ENCODE results near the gene ZNF106. TPM values are rescaled to one million over a fixed set of nuclear protein-coding genes. Genes with fewer than 3 reads are reported as not detected.
A peak's percentile ranks its signal among the peaks of the same experiment; 100 is the strongest.

ZNF106 gene
- total and polyA plus RNA-seq, 2 experiments from 2014 or later = 30.1 to 44.5 TPM

GRCh38 chr15:42523331-42523730, 32.4 kb upstream of the ZNF106 start:
- H3K9me2 ChIP-seq (replicated peaks; ENCODE audit: insufficient read depth) = no peaks in the 10 kb centered on the region
- H2AFZ ChIP-seq = no peak overlapping the region
- H3K4me3 ChIP-seq = no peak overlapping the region
- no peak for TF ChIP-seq CTCF (IDR thresholded peaks at IDR 0.05; ENCODE audit: poor library complexity)
- TF ChIP-seq EZH2 (IDR thresholded peaks at IDR 0.05; ENCODE audit: borderline replicate concordance) = no peak
- TF ChIP-seq EZH2phosphoT487 (IDR thresholded peaks at IDR 0.05; ENCODE audit: low read depth, severe bottlenecking, unreplicated experiment) = no peak
- no peak overlapping the region for H3K4me2 ChIP-seq
- no peak for DNase-seq (ENCODE audit: low spot score)
- H3K36me3 ChIP-seq (replicated peaks; ENCODE audit: insufficient read depth, low read depth) = no peaks in the 10 kb centered on the region
- WGBS (ENCODE audit: low lambda C conversion rate, missing lambda C conversion rate) = 60% methylated on average over 2 of the region's 2 CpGs
- H3K27me3 ChIP-seq = no peaks in the 10 kb centered on the region
- H3K4me1 ChIP-seq (ENCODE audit: insufficient read depth) = no peaks in the 10 kb centered on the region
- H3K9me3 ChIP-seq (ENCODE audit: low read depth) = no peaks in the 10 kb centered on the region
- no peak overlapping the region for H3K27ac ChIP-seq
- no peaks in the 10 kb centered on the region for H4K20me1 ChIP-seq (ENCODE audit: insufficient read depth, poor library complexity, severe bottlenecking)
- H3K79me2 ChIP-seq = no peaks in the 10 kb centered on the region

- Histone ChIP-seq H3K4me2 (peak overlapping the region; percentile 18), H4K20me1 (ENCODE audit: insufficient read depth, poor library complexity, severe bottlenecking) (peaks cover 6% of the 10 kb centered on the region), H3K27ac (peak overlapping the region; percentile 9), H3K4me3 (no peak overlapping the region), H3K4me1 (ENCODE audit: insufficient read depth) (no peaks in the 10 kb centered on the region), H3K9me2 (replicated peaks; ENCODE audit: insufficient read depth) (no peaks in the 10 kb centered on the region), H3K36me3 (replicated peaks; ENCODE audit: insufficient read depth, low read depth) (no peaks in the 10 kb centered on the region), H2AFZ (no peak overlapping the region), H3K9me3 (ENCODE audit: low read depth) (no peaks in the 10 kb centered on the region), H3K79me2 (peaks cover 45% of the 10 kb centered on the region), H3K27me3 (no peaks in the 10 kb centered on the region)
- WGBS (ENCODE audit: low lambda C conversion rate, missing lambda C conversion rate) = 81% methylated on average over 4 of the region's 4 CpGs
- TF ChIP-seq CTCF (IDR thresholded peaks at IDR 0.05; ENCODE audit: poor library complexity) (no peak), EZH2phosphoT487 (IDR thresholded peaks at IDR 0.05; ENCODE audit: low read depth, severe bottlenecking, unreplicated experiment) (no peak)
- peak; percentile 11 for DNase-seq (ENCODE audit: low spot score)
Observed at GRCh38 chr15:42511007-42511391, 20.1 kb upstream of the ZNF106 start.

GRCh38 chr15:42510258-42511006, 19.5 kb upstream of the ZNF106 start:
- Histone ChIP-seq H3K4me2 (no peak overlapping the region), H3K4me3 (no peak overlapping the region), H2AFZ (no peak overlapping the region), H3K79me2 (peaks cover 51% of the 10 kb centered on the region), H3K9me2 (replicated peaks; ENCODE audit: insufficient read depth) (no peaks in the 10 kb centered on the region), H3K27me3 (no peaks in the 10 kb centered on the region), H3K27ac (peak overlapping the region; percentile 9), H3K36me3 (replicated peaks; ENCODE audit: insufficient read depth, low read depth) (no peaks in the 10 kb centered on the region), H4K20me1 (ENCODE audit: insufficient read depth, poor library complexity, severe bottlenecking) (peaks cover 6% of the 10 kb centered on the region), H3K4me1 (ENCODE audit: insufficient read depth) (no peaks in the 10 kb centered on the region), H3K9me3 (ENCODE audit: low read depth) (no peaks in the 10 kb centered on the region)
- TF ChIP-seq EZH2 (IDR thresholded peaks at IDR 0.05; ENCODE audit: borderline replicate concordance) = no peak
- TF ChIP-seq CTCF (IDR thresholded peaks at IDR 0.05; ENCODE audit: poor library complexity) = no peak
- TF ChIP-seq EZH2phosphoT487 (IDR thresholded peaks at IDR 0.05; ENCODE audit: low read depth, severe bottlenecking, unreplicated experiment) = no peak
- 91% methylated on average over 4 of the region's 4 CpGs for WGBS (ENCODE audit: low lambda C conversion rate, missing lambda C conversion rate)
- no peak for DNase-seq (ENCODE audit: low spot score)

Data from hepatocyte (in vitro differentiated cells).